Kidney (tissue), 14 donors: ENCODE data around the gene GOLT1A. TPM values are rescaled to one million over a fixed set of nuclear protein-coding genes. Genes with fewer than 3 reads are reported as not detected.
A peak's percentile ranks its signal among the peaks of the same experiment; 100 is the strongest.

ENCODE experiments used
- DNase-seq, 5 donors: peaks; one replicate each; pipeline ENCODE4 v3.0.0-alpha.2; 2013 to 2020
- FAIRE-seq: peaks from 2 replicates; lab custom pipeline; 2012; peaks lifted over from hg19 to GRCh38; lab: Jason Lieb, UNC
- H3K27ac ChIP-seq, 2 donors: one replicate each; pipeline ENCODE4 v1.7.0; 2013; ENCODE audit warnings: low read depth in 2 of 2, low read length in 2 of 2, inconsistent platforms in 1 of 2
- H3K27me3 ChIP-seq: one replicate; pipeline ENCODE4 v1.7.1; 2013; ENCODE audit warnings: low read length, inconsistent platforms; ENCODE audit not compliant: control insufficient read depth, insufficient read depth
- H3K36me3 ChIP-seq, 3 donors: one replicate each; pipeline versions ENCODE4 v1.7.0 to v1.7.1; 2013; ENCODE audit warnings: low read length in 3 of 3, control low read depth in 1 of 3, inconsistent platforms in 1 of 3; ENCODE audit not compliant: insufficient read depth in 3 of 3, control insufficient read depth in 2 of 3
- H3K4me1 ChIP-seq, 3 donors: one replicate each; pipeline versions ENCODE4 v1.7.0 to v1.7.1; 2013; ENCODE audit warnings: low read length in 3 of 3, inconsistent platforms in 1 of 3, low read depth in 1 of 3; ENCODE audit not compliant: control insufficient read depth in 2 of 3, insufficient read depth in 2 of 3
- H3K4me3 ChIP-seq, 3 donors: one replicate each; pipeline versions ENCODE4 v1.7.0 to v1.8.1; 2013; ENCODE audit warnings: low read length in 3 of 3, control low read depth in 1 of 3, inconsistent platforms in 1 of 3
- H3K9ac ChIP-seq, 3 donors: one replicate each; pipeline versions ENCODE4 v1.7.0 to v1.7.1; 2013; ENCODE audit warnings: low read length in 3 of 3, control low read depth in 1 of 3, inconsistent platforms in 1 of 3
- H3K9me3 ChIP-seq, 3 donors: one replicate each; pipeline versions ENCODE4 v1.7.0 to v1.7.1; 2013; ENCODE audit warnings: low read length in 3 of 3, control low read depth in 1 of 3, inconsistent platforms in 1 of 3; ENCODE audit not compliant: control insufficient read depth in 2 of 3, insufficient read depth in 1 of 3
- intact Hi-C: fragments of 100-400 bp; cut with DNase I; formaldehyde crosslinking; loops from one replicate; pipeline ENCODE4 v1.11.1; 2022
- polyA plus RNA-seq: library from polyadenylated mRNA; stranded (reverse); fragments of 350-450 nt; fragmentation: Illumina TruSeq; extraction: RNeasy Lipid Tissue Mini Kit (QIAGEN cat#74804); gene quantifications from one replicate; pipeline ENCODE4 v1.2.3, GENCODE V29; 2014; ENCODE audit warnings: low read depth, low replicate concordance; ENCODE audit not compliant: insufficient read depth
- total RNA-seq: library from RNA; stranded (reverse); fragmentation: NEBNext Ultra II Directional; extraction: Animal tissue kit (Norgen Biotek cat#: 25700); gene quantifications from one replicate; pipeline ENCODE4 v1.2.1, GENCODE V29; 2021
- TF ChIP-seq, protein P1 (sequence below): IDR thresholded peaks from 3 replicates; pipeline ENCODE4 v1.5.1; 2012; ENCODE audit warnings: mild to moderate bottlenecking, moderate library complexity, borderline replicate concordance; ENCODE audit not compliant: insufficient read depth; ENCODE audit errors: extremely low read depth
- donor health status: control.
- donor health status: control.
- donor health status: control.
- donor health status: control.
- donor health status: control.
- donor health status: DM: yes; HTN: yes; CAD: no.
- donor health status: Normal renal cell carcinoma (clear cell type).

GOLT1A gene
- total and polyA plus RNA-seq, 2 donors from 2014 or later = 8.9 to 47.7 TPM

DNA sequence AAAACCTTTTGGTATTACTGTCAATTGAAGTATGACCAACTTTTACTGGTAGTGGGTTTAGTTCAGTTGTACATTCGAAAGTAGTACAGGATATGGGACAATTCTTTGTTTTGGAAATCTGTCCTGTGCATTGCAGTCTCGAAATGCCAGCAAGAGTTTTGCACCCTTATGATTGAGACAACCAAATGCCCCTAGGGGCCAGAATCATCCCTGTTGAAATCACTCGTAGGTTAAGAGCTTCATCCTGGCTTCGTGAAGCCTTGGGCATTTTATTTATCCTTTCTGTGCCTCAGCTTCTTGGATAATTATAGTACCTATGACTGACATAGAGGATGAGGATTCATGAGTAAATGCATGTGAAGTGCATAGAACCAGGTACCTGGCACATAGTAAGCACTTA, 2.4 kb upstream of the GOLT1A start:
- Histone ChIP-seq H3K9me3 (no peaks in the 10 kb centered on the region), H3K27ac (no peak overlapping the region), H3K9ac (no peak overlapping the region), H3K4me3 (no peak overlapping the region), H3K4me1 (peaks cover 0 to 5% (median 0%) of the 10 kb centered on the region in 3 donors), H3K27me3 (no peaks in the 10 kb centered on the region), H3K36me3 (peaks cover 0 to 6% (median 0%) of the 10 kb centered on the region in 3 donors)
- FAIRE-seq (no peak), DNase-seq (no peak)
- TF ChIP-seq, protein P1, sequence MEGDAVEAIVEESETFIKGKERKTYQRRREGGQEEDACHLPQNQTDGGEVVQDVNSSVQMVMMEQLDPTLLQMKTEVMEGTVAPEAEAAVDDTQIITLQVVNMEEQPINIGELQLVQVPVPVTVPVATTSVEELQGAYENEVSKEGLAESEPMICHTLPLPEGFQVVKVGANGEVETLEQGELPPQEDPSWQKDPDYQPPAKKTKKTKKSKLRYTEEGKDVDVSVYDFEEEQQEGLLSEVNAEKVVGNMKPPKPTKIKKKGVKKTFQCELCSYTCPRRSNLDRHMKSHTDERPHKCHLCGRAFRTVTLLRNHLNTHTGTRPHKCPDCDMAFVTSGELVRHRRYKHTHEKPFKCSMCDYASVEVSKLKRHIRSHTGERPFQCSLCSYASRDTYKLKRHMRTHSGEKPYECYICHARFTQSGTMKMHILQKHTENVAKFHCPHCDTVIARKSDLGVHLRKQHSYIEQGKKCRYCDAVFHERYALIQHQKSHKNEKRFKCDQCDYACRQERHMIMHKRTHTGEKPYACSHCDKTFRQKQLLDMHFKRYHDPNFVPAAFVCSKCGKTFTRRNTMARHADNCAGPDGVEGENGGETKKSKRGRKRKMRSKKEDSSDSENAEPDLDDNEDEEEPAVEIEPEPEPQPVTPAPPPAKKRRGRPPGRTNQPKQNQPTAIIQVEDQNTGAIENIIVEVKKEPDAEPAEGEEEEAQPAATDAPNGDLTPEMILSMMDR = no peak
- intact Hi-C loops = loop anchor here (10.0 kb wide), 1 partner anchor 149 kb away; no protein-coding TSS in a partner anchor

DNA sequence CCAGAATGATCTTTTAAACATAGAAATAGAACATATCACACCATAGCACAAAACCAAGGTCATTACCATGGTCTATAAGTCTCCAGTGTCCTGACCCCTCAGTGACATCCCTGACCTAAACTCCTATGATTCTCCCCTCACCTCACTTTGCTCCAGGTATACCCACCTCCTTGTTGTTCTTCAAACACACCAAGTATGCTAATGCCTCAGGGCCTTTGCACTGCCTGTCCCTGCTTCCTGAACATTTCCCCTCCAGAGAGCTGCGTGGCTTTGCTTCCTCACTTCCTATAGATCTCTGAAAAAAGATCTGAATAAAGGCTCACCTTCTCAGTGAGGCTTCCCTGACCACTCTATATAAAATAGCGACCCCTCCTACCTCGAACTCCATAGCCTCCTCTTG, 1.1 kb downstream of the GOLT1A start:
- intact Hi-C loops = loop anchor here (10.0 kb wide), 1 partner anchor 152 kb away; no protein-coding TSS in a partner anchor
- H3K36me3 ChIP-seq = no peaks in the 10 kb centered on the region
- no peaks in the 10 kb centered on the region for H3K9me3 ChIP-seq
- no peak overlapping the region for H3K9ac ChIP-seq
- no peak for DNase-seq
- H3K27ac ChIP-seq = no peak overlapping the region
- no peak for FAIRE-seq
- peaks cover 0 to 5% (median 0%) of the 10 kb centered on the region in 3 donors for H3K4me1 ChIP-seq
- no peak overlapping the region for H3K4me3 ChIP-seq
- H3K27me3 ChIP-seq = no peaks in the 10 kb centered on the region
- TF ChIP-seq, protein P1 = no peak

DNA sequence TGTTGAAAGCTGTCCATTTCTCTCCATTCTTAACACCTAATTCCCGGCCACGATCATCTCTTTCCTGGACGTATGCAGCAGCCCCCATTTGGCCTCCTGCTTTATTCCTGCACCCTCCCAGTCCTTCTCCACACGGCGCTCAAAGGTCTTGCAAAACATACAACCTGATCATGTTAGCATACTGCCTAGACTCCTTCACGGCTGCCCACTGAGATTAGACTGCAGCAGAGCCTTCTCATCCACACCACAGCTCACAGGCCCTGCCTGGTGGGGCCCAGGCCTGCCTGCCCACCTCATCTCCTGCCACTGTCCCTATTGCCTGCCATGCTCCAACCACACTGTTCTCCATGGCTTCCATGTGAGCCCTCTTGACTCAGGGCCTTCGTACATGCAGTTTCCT, 2.7 kb downstream of the GOLT1A start:
- TF ChIP-seq, protein P1 = no peak
- H3K27ac ChIP-seq = no peak overlapping the region
- FAIRE-seq (no peak), DNase-seq (no peak)
- no peaks in the 10 kb centered on the region for H3K27me3 ChIP-seq
- intact Hi-C loops = loop anchor here (10.0 kb wide), 1 partner anchor 154 kb away; no protein-coding TSS in a partner anchor
- no peak overlapping the region for H3K9ac ChIP-seq
- H3K4me3 ChIP-seq = no peak overlapping the region
- H3K4me1 ChIP-seq = peaks cover 0 to 11% (median 0%) of the 10 kb centered on the region in 3 donors
- H3K9me3 ChIP-seq = no peaks in the 10 kb centered on the region
- H3K36me3 ChIP-seq = no peaks in the 10 kb centered on the region

DNA sequence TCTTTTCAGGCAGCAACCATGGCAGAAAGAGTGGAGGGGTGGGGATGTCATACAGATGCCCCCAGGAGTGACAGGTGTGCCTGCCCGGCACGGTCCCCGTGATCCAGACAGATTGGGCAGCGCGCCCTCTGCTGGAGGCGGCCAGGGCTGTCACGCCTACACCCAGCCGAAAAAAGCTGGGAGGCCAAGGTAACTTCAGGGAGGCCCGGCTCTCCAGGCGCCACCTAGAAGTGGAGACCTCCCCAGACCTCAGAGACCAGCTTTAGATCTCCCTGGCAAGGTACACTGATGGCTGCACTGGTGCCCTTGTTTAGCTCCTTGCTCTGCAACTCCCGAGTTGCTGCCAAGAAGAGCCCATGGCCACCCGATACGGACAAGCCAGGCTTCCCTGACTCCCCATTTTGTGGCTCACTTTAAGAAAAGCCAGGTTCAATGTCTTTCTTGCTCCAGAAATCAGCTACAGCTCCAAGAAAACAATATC, 6.6 kb downstream of the GOLT1A start:
- no peak for FAIRE-seq
- TF ChIP-seq, protein P1 = peak; percentile 85
- Histone ChIP-seq H3K4me1 (peaks cover 0 to 6% (median 0%) of the 10 kb centered on the region in 3 donors), H3K9me3 (no peaks in the 10 kb centered on the region), H3K4me3 (no peak overlapping the region), H3K9ac (peak overlapping the region in 1 of 3 donors; percentile 27), H3K27me3 (no peaks in the 10 kb centered on the region), H3K36me3 (no peaks in the 10 kb centered on the region), H3K27ac (no peak overlapping the region)
- peak; percentile 63 to 83 (median 81) for DNase-seq
- intact Hi-C loops = no loop called here
